GM10847 (cell line): ENCODE results near the gene TEX48.

ENCODE experiments used
- POLR2A ChIP-seq: IDR thresholded peaks from 2 replicates; pipeline ENCODE4 v1.6.1; 2011; ENCODE audit not compliant: insufficient read length; ENCODE audit errors: extremely low read depth

Gene TEX48

GRCh38 chr9:114621975-114622609, 59.9 kb downstream of the TEX48 start:
- no peak for TF ChIP-seq POLR2A

GRCh38 chr9:114621561-114621960, 60.4 kb downstream of the TEX48 start:
- no peak for TF ChIP-seq POLR2A

GRCh38 chr9:114619191-114619761, 62.7 kb downstream of the TEX48 start:
- TF ChIP-seq POLR2A, result no peak

- no peak for TF ChIP-seq POLR2A
These were observed 65.1 kb downstream of the TEX48 start for GRCh38 chr9:114616684-114617520.
